Stimulated activated CD4-positive, alpha-beta T cell treated with anti-CD3 and anti-CD28 coated beads, TNF-alpha, amount 100 ng/mL, for 4 hours (primary cell): ENCODE data around the gene AOPEP.
"Not testable (repeated sequence)": the region's sequence is repeated elsewhere in the genome, so short reads cannot be mapped to it uniquely, and the experiment has no call there.

Source experiments
- DNase-seq, 3 experiments: peaks; one replicate each; pipeline ENCODE4 v3.0.0-alpha.2; 2020; ENCODE audit warnings: low read depth in 3 of 3

The AOPEP gene

GRCh38 chr9:95017661-95018060 lies 291.2 kb downstream of the AOPEP start:
- DNase-seq = no peak

GRCh38 chr9:95018099-95018936 lies 291.8 kb downstream of the AOPEP start:
- no peak for DNase-seq

GRCh38 chr9:95020644-95021043 lies 294.1 kb downstream of the AOPEP start:
- not testable (repeated sequence) for DNase-seq

GRCh38 chr9:95021166-95021886 lies 294.8 kb downstream of the AOPEP start:
- no peak for DNase-seq

- no peak for DNase-seq
Measured at GRCh38 chr9:95022657-95023056, 296.2 kb downstream of the AOPEP start.

- no peak for DNase-seq
Measured at GRCh38 chr9:95023217-95024003, 296.9 kb downstream of the AOPEP start.

- no peak for DNase-seq
Measured at GRCh38 chr9:95024097-95024671, 297.7 kb downstream of the AOPEP start.

GRCh38 chr9:95025213-95026147 lies 299.0 kb downstream of the AOPEP start:
- no peak for DNase-seq

- DNase-seq = no peak
Measured at GRCh38 chr9:95026148-95026524, 299.6 kb downstream of the AOPEP start.

- no peak for DNase-seq
Measured at GRCh38 chr9:95027914-95028852, 301.7 kb downstream of the AOPEP start.

- no peak for DNase-seq
Measured at GRCh38 chr9:95028853-95029219, 302.3 kb downstream of the AOPEP start.

GRCh38 chr9:95029288-95029687 lies 302.8 kb downstream of the AOPEP start:
- no peak for DNase-seq

- DNase-seq = no peak
Measured at GRCh38 chr9:95029720-95030119, 303.2 kb downstream of the AOPEP start.

- no peak for DNase-seq
Measured at GRCh38 chr9:95030344-95030743, 303.8 kb downstream of the AOPEP start.

- DNase-seq = no peak
Measured at GRCh38 chr9:95030920-95031642, 304.6 kb downstream of the AOPEP start.

- no peak for DNase-seq
Measured at GRCh38 chr9:95031711-95032461, 305.4 kb downstream of the AOPEP start.

GRCh38 chr9:95032580-95033341 lies 306.3 kb downstream of the AOPEP start:
- DNase-seq = no peak

- no peak for DNase-seq
Measured at GRCh38 chr9:95035846-95036245, 309.3 kb downstream of the AOPEP start.
